ENCODE results near the gene SCEL.

SCEL gene

DNA sequence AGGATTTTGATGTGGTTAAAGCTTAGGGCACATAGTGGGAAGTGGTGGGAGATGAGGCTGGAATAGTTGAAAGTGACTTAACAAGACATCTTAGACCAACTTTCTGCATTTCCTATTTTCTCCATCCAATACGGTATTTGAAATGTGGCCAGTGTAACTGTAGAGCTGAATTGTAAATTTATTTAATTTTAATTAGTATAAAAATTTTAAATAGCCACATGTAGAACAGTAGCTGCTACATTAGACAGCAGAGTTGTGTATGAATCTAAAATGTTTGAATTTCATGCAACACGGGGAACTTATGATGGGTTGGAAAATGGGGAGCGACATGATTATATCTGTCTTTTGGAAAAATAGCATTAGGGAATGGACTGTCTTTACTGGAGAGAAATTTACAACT lies 7.1 kb upstream of the SCEL start:
- in situ Hi-C loops (cut with HindIII; ENCODE audit: low pct_unique_long_range_greater_than_20kb, low sequenced_read_pairs), result no loop called here
- no peak for TF ChIP-seq JUND (IDR thresholded peaks at IDR 0.05; ENCODE audit: low read depth)
- no peak for DNase-seq (ENCODE audit: low read depth in 1 of 2, low spot score in 1 of 2)

DNA sequence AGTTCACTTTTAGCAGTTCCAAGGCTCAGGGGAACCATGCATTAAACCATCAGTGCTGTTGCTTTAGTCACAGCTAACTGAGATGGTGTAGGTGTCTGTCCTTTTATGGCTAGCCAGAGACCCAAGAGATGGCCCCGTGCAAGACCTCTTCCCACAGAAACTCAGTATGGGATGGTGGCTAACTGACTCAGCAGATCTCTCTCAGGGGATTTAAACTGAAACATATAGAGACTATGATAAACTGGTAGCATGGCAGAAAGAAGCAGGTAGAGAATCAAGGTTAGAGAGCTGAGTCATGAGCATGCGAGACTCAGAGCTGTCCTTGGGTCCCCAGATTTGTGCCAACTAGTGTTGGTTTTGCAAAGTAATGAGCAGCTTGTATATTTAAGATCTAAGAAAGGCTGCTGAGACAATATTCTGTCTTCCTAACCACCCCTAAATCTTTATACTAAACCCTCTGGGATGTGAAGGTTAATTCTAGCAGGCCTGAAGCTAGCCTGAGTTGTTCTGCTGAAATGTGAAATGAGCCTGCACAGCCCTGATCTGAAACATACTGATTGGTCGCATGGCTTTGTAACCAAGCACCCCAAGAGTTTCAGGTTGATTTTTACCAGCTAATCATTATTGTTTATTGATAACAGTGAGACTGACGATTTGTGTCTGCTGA lies 6.5 kb upstream of the SCEL start:
- DNase-seq (ENCODE audit: low read depth in 1 of 2, low spot score in 1 of 2), result no peak
- no peak for TF ChIP-seq JUND (IDR thresholded peaks at IDR 0.05; ENCODE audit: low read depth)
- in situ Hi-C loops (cut with HindIII; ENCODE audit: low pct_unique_long_range_greater_than_20kb, low sequenced_read_pairs), result no loop called here

- DNase-seq (ENCODE audit: low read depth in 1 of 2, low spot score in 1 of 2), result no peak
- in situ Hi-C loops (cut with HindIII; ENCODE audit: low pct_unique_long_range_greater_than_20kb, low sequenced_read_pairs), result no loop called here
- TF ChIP-seq JUND (IDR thresholded peaks at IDR 0.05; ENCODE audit: low read depth), result no peak
These were observed 6.0 kb upstream of the SCEL start for GRCh38 chr13:77529501-77529840.

DNA sequence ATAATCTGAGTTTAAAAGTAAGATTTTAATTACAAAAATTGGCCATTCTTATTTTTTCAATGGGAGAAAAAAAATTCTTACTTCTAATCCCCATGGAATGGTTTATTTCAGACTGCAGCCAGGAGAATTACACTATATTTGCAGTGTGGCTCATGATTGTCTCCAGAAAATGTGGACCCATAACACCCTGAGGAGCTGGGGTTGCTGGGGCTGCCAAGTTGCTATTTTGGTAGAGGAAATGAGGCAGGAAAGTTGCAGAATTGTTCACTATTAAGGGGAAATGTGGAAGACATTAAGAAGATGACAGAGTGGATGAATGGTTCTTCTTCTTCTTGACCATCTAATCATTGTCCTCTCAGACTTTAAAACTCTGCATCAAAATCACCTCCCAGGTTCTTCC lies 4.6 kb upstream of the SCEL start:
- in situ Hi-C loops (cut with HindIII; ENCODE audit: low pct_unique_long_range_greater_than_20kb, low sequenced_read_pairs), result no loop called here
- no peak for TF ChIP-seq JUND (IDR thresholded peaks at IDR 0.05; ENCODE audit: low read depth)
- DNase-seq (ENCODE audit: low read depth in 1 of 2, low spot score in 1 of 2), result no peak

DNA sequence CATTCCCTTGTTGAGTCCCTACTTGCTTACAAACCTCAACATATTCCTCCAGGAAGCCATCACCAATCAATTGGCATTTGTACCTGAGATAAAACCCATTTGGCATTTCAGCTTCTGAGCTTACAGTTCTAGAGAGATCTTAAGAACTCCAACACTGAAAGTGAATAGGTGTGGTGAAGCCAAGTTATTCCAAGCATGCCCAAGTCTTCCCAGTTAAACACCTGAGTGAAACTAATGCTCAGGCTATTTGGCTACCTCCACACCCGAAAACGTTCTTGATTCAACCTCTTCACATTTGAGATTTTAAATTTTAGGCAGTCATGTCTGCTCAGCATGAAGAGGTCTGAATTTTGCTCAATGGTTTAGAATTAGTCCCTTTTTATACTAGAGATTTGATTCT lies 2.5 kb upstream of the SCEL start:
- no peak for DNase-seq (ENCODE audit: low read depth in 1 of 2, low spot score in 1 of 2)
- in situ Hi-C loops (cut with HindIII; ENCODE audit: low pct_unique_long_range_greater_than_20kb, low sequenced_read_pairs), result no loop called here
- TF ChIP-seq JUND (IDR thresholded peaks at IDR 0.05; ENCODE audit: low read depth), result no peak

GRCh38 chr13:77533875-77534788 lies 1.4 kb upstream of the SCEL start:
- in situ Hi-C loops (cut with HindIII; ENCODE audit: low pct_unique_long_range_greater_than_20kb, low sequenced_read_pairs), result no loop called here
- no peak for TF ChIP-seq JUND (IDR thresholded peaks at IDR 0.05; ENCODE audit: low read depth)
- DNase-seq (ENCODE audit: low read depth in 1 of 2, low spot score in 1 of 2), result no peak

GRCh38 chr13:77536358-77536757 lies 852 bp downstream of the SCEL start:
- TF ChIP-seq JUND (IDR thresholded peaks at IDR 0.05; ENCODE audit: low read depth), result no peak
- no peak for DNase-seq (ENCODE audit: low read depth in 1 of 2, low spot score in 1 of 2)
- in situ Hi-C loops (cut with HindIII; ENCODE audit: low pct_unique_long_range_greater_than_20kb, low sequenced_read_pairs), result no loop called here

DNA sequence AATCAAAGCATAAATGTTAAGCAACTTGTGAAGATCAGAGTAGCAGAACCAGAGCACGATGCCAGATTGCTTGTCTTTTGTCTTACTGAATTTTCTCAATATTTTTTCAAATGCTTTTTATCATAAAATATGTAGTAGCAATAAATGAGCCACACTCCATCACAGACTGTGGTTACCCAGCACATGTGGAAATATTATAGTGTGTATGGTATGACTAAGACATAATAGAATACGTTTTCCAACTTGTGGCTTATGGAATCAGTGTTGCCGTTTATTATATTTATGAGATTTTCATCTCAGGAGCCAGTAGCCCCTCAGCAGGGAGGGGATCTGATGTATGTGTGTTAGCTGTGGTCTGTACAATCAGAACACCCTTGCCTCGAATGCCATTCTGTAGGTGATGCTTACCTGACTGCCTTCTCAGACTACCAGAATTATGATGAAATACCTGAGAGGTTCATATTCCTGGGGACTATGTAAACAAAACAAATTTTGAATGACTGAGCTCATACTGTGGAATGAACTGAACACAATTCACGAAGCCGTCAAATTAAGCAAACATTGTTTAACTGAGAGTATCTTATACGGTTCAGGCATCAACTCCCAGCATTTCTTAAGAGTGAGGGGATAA lies 1.9 kb downstream of the SCEL start:
- in situ Hi-C loops (cut with HindIII; ENCODE audit: low pct_unique_long_range_greater_than_20kb, low sequenced_read_pairs), result no loop called here
- DNase-seq (ENCODE audit: low read depth in 1 of 2, low spot score in 1 of 2), result no peak
- TF ChIP-seq JUND (IDR thresholded peaks at IDR 0.05; ENCODE audit: low read depth), result no peak

GRCh38 chr13:77543711-77544110 lies 8.2 kb downstream of the SCEL start:
- no peak for TF ChIP-seq JUND (IDR thresholded peaks at IDR 0.05; ENCODE audit: low read depth)
- no peak for DNase-seq (ENCODE audit: low read depth in 1 of 2, low spot score in 1 of 2)
- in situ Hi-C loops (cut with HindIII; ENCODE audit: low pct_unique_long_range_greater_than_20kb, low sequenced_read_pairs), result no loop called here

DNA sequence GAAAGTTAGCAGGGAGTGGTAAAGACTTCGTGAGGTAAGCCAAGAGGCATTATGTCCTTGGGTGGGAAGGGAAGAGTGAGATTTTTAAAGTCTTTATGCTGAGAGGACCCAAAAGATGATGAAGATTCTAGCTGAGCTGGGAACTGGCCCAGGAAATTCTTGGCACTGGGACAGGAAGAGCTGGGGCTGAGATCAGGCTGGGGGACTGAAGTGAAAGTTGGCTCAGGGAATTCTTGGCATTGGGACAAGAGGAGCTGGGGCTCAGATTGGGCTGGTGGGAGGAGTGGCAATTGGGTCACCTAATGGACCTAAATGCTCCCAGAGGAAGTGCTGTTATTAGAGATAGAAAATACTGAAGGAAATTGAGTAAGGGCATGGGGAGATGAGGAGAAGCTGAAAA lies 8.8 kb downstream of the SCEL start:
- DNase-seq (ENCODE audit: low read depth in 1 of 2, low spot score in 1 of 2), result no peak

DNA sequence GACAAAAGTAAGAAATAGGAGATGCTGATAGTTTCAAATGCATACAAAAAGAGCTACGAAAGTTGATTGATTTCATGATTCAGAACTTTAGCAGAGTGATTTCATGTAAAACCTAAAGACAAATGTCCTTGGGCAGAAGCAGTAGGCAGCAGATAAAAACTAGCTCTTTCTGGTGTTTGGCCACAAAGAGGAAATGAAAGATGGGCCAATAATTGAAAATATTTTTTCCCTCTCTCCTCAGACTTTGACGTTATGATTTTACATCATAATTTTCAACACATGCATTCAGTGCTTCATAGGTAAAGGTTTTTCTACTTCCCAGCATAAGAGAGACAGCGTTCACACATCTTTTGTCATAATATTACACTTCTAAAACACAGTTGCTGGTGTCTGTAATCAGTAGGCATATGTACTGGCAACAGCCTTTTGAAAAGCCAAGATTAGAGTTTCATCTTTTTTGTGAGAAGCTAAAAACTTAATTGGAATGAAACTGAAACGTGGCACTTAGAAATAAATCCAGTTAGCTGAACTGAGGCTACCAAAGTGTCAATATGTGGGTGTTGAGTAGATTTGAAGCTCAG lies 9.3 kb downstream of the SCEL start:
- in situ Hi-C loops (cut with HindIII; ENCODE audit: low pct_unique_long_range_greater_than_20kb, low sequenced_read_pairs), result no loop called here
- TF ChIP-seq JUND (IDR thresholded peaks at IDR 0.05; ENCODE audit: low read depth), result no peak
- no peak for DNase-seq (ENCODE audit: low read depth in 1 of 2, low spot score in 1 of 2)

More for the DNA sequence above, 8.8 kb downstream of the SCEL start:
- in situ Hi-C loops (cut with HindIII; ENCODE audit: low pct_unique_long_range_greater_than_20kb, low sequenced_read_pairs), result no loop called here
- TF ChIP-seq JUND (IDR thresholded peaks at IDR 0.05; ENCODE audit: low read depth), result no peak

GRCh38 chr13:77545626-77546412 lies 10.3 kb downstream of the SCEL start:
- no peak for DNase-seq (ENCODE audit: low read depth in 1 of 2, low spot score in 1 of 2)
- in situ Hi-C loops (cut with HindIII; ENCODE audit: low pct_unique_long_range_greater_than_20kb, low sequenced_read_pairs), result no loop called here
- no peak for TF ChIP-seq JUND (IDR thresholded peaks at IDR 0.05; ENCODE audit: low read depth)
